GM23248 (cell line): ENCODE measurements around the gene GTF2F2.

Experiments used
- EZH2 ChIP-seq: fragments of 200-600 bp; sonication (generic); IDR thresholded peaks from 2 replicates; pipeline ENCODE4 v1.6.1; 2018; ENCODE audit warnings: antibody characterized with exemption, mild to moderate bottlenecking; ENCODE audit not compliant: insufficient read depth, poor library complexity, severe bottlenecking
- EZH2phosphoT487 ChIP-seq: fragments of 200-600 bp; sonication (generic); IDR thresholded peaks from 2 replicates; pipeline ENCODE4 v1.6.1; 2018; ENCODE audit warnings: antibody characterized with exemption, moderate library complexity, mild to moderate bottlenecking, low read depth; ENCODE audit not compliant: insufficient read depth

- TF ChIP-seq EZH2phosphoT487: no peak
- no peak for TF ChIP-seq EZH2
These were observed 196.0 kb downstream of the GTF2F2 start for GRCh38 chr13:45316338-45316737.
